ENCODE data around the gene BACH2.
A peak's percentile ranks its signal among the peaks of the same experiment; 100 is the strongest.

BACH2 gene

GRCh38 chr6:90293319-90293953 is 3.2 kb downstream of the BACH2 start:
- no peak overlapping the region for H3K9ac ChIP-seq
- H3K4me1 ChIP-seq (ENCODE audit: low read depth, poor library complexity, severe bottlenecking) = peaks cover 30% of the 10 kb centered on the region
- H3K4me3 ChIP-seq (IDR thresholded peaks at IDR 0.05; ENCODE audit: insufficient read depth, low read depth, low read length) = no peak overlapping the region
- H3K27ac ChIP-seq = no peak overlapping the region
- H2AFZ ChIP-seq (ENCODE audit: low read depth) = no peak overlapping the region
- no peaks in the 10 kb centered on the region for H3K27me3 ChIP-seq (ENCODE audit: insufficient read depth, low read depth)
- TF ChIP-seq, protein P1, sequence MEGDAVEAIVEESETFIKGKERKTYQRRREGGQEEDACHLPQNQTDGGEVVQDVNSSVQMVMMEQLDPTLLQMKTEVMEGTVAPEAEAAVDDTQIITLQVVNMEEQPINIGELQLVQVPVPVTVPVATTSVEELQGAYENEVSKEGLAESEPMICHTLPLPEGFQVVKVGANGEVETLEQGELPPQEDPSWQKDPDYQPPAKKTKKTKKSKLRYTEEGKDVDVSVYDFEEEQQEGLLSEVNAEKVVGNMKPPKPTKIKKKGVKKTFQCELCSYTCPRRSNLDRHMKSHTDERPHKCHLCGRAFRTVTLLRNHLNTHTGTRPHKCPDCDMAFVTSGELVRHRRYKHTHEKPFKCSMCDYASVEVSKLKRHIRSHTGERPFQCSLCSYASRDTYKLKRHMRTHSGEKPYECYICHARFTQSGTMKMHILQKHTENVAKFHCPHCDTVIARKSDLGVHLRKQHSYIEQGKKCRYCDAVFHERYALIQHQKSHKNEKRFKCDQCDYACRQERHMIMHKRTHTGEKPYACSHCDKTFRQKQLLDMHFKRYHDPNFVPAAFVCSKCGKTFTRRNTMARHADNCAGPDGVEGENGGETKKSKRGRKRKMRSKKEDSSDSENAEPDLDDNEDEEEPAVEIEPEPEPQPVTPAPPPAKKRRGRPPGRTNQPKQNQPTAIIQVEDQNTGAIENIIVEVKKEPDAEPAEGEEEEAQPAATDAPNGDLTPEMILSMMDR (conservative IDR thresholded peaks at IDR 0.05; ENCODE audit: low read depth, low read length) = no peak
- H4K20me1 ChIP-seq (ENCODE audit: insufficient read depth) = no peaks in the 10 kb centered on the region
- H3K79me2 ChIP-seq (ENCODE audit: insufficient read depth, low read depth) = peaks cover 24% of the 10 kb centered on the region; the same call in 1 of the 2 replicates
- H3K36me3 ChIP-seq (ENCODE audit: insufficient read depth) = no peaks in the 10 kb centered on the region
- H3K4me2 ChIP-seq = peak overlapping the region; percentile 73; the same call in 1 of the 2 replicates

- Histone ChIP-seq H4K20me1 (ENCODE audit: insufficient read depth) (no peaks in the 10 kb centered on the region), H3K4me1 (ENCODE audit: low read depth, poor library complexity, severe bottlenecking) (peaks cover 37% of the 10 kb centered on the region), H3K27me3 (ENCODE audit: insufficient read depth, low read depth) (no peaks in the 10 kb centered on the region), H3K27ac (no peak overlapping the region), H3K79me2 (ENCODE audit: insufficient read depth, low read depth) (peaks cover 24% of the 10 kb centered on the region; the same call in 1 of the 2 replicates), H3K36me3 (ENCODE audit: insufficient read depth) (no peaks in the 10 kb centered on the region), H3K4me2 (no peak overlapping the region), H2AFZ (ENCODE audit: low read depth) (no peak overlapping the region), H3K9ac (no peak overlapping the region), H3K4me3 (IDR thresholded peaks at IDR 0.05; ENCODE audit: insufficient read depth, low read depth, low read length) (no peak overlapping the region)
- TF ChIP-seq, protein P1 (conservative IDR thresholded peaks at IDR 0.05; ENCODE audit: low read depth, low read length) = no peak
Observed at GRCh38 chr6:90291565-90291964, 5.1 kb downstream of the BACH2 start.

DNA sequence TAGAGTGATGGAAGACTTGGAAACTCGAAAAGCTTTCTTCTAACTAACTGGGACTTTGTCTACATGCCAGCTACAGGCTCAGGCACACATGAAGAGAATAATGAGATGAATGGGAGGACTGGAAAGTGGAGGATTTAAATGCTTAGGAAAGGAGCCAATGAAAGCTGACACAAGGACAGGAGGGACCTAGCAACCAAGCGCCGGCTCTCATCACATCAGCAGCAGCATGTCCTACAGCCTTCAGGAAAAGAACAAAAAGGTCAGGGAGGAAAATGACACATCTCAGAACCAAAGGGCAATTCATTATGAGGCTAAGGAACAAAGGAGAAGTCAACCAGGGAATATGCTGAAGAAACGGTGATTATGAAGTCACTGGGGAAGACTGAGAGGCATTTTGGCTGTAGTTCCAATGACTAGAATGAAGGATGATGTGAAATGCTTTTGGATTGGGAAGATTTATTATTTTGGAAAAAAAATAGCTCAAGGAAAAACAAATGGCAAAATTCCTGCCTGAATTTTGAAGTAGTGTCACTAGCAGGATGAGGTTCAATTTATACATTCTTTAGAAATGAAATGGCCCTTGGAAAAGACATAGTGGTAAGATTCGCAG is 5.7 kb downstream of the BACH2 start:
- peaks cover 24% of the 10 kb centered on the region; the same call in 1 of the 2 replicates for H3K79me2 ChIP-seq (ENCODE audit: insufficient read depth, low read depth)
- H3K27me3 ChIP-seq (ENCODE audit: insufficient read depth, low read depth) = no peaks in the 10 kb centered on the region
- no peak overlapping the region for H3K4me2 ChIP-seq
- H3K4me1 ChIP-seq (ENCODE audit: low read depth, poor library complexity, severe bottlenecking) = peaks cover 44% of the 10 kb centered on the region
- no peak overlapping the region for H3K27ac ChIP-seq
- H3K36me3 ChIP-seq (ENCODE audit: insufficient read depth) = no peaks in the 10 kb centered on the region
- H3K9ac ChIP-seq = no peak overlapping the region
- H3K4me3 ChIP-seq (IDR thresholded peaks at IDR 0.05; ENCODE audit: insufficient read depth, low read depth, low read length) = no peak overlapping the region
- H4K20me1 ChIP-seq (ENCODE audit: insufficient read depth) = no peaks in the 10 kb centered on the region
- H2AFZ ChIP-seq (ENCODE audit: low read depth) = no peak overlapping the region
- TF ChIP-seq, protein P1 (conservative IDR thresholded peaks at IDR 0.05; ENCODE audit: low read depth, low read length) = no peak

GRCh38 chr6:90289902-90290301 is 6.7 kb downstream of the BACH2 start:
- no peak overlapping the region for H3K9ac ChIP-seq
- no peak overlapping the region for H3K4me3 ChIP-seq (IDR thresholded peaks at IDR 0.05; ENCODE audit: insufficient read depth, low read depth, low read length)
- no peak overlapping the region for H3K4me2 ChIP-seq
- peaks cover 24% of the 10 kb centered on the region; the same call in 1 of the 2 replicates for H3K79me2 ChIP-seq (ENCODE audit: insufficient read depth, low read depth)
- TF ChIP-seq, protein P1 (conservative IDR thresholded peaks at IDR 0.05; ENCODE audit: low read depth, low read length) = no peak
- H4K20me1 ChIP-seq (ENCODE audit: insufficient read depth) = no peaks in the 10 kb centered on the region
- no peaks in the 10 kb centered on the region for H3K36me3 ChIP-seq (ENCODE audit: insufficient read depth)
- H2AFZ ChIP-seq (ENCODE audit: low read depth) = no peak overlapping the region
- no peaks in the 10 kb centered on the region for H3K27me3 ChIP-seq (ENCODE audit: insufficient read depth, low read depth)
- peaks cover 48% of the 10 kb centered on the region for H3K4me1 ChIP-seq (ENCODE audit: low read depth, poor library complexity, severe bottlenecking)
- H3K27ac ChIP-seq = no peak overlapping the region
